IPS-20b (cell line): ENCODE measurements around the gene PEX12.
"Not testable (repeated sequence)": the region's sequence is repeated elsewhere in the genome, so short reads cannot be mapped to it uniquely, and the experiment has no call there.

Source experiments
- H3K27ac ChIP-seq: one replicate; pipeline ENCODE4 v1.5.1; 2013; ENCODE audit warnings: low read length
- H3K27me3 ChIP-seq: 2 replicates; pipeline ENCODE4 v1.6.1; 2013; ENCODE audit warnings: mild to moderate bottlenecking, low read length, inconsistent platforms; ENCODE audit not compliant: insufficient read depth
- H3K36me3 ChIP-seq: 2 replicates; pipeline ENCODE4 v1.6.1; 2013; ENCODE audit warnings: low read depth, mild to moderate bottlenecking, inconsistent platforms, low read length, moderate library complexity; ENCODE audit not compliant: insufficient read depth
- H3K4me1 ChIP-seq: 2 replicates; pipeline ENCODE4 v1.6.1; 2013; ENCODE audit warnings: mild to moderate bottlenecking, control low read depth, inconsistent platforms, low read length, moderate library complexity; ENCODE audit not compliant: insufficient read depth
- H3K4me3 ChIP-seq: 2 replicates; pipeline ENCODE4 v1.5.1; 2013; ENCODE audit warnings: mild to moderate bottlenecking, low read length, inconsistent platforms
- H3K9ac ChIP-seq: 2 replicates; pipeline ENCODE4 v1.6.1; 2013; ENCODE audit warnings: low read depth, mild to moderate bottlenecking, inconsistent platforms, low read length, moderate library complexity
- H3K9me3 ChIP-seq: 2 replicates; pipeline ENCODE4 v1.6.1; 2013; ENCODE audit warnings: mild to moderate bottlenecking, low read depth, low read length, inconsistent platforms; ENCODE audit not compliant: insufficient read depth

The PEX12 gene

GRCh38 chr17:35546487-35546886 lies 31.9 kb downstream of the PEX12 start:
- Histone ChIP-seq H3K27me3 (peaks cover 21% of the 10 kb centered on the region), H3K27ac (no peak overlapping the region), H3K4me3 (no peak overlapping the region), H3K9me3 (no peaks in the 10 kb centered on the region), H3K4me1 (no peaks in the 10 kb centered on the region), H3K9ac (no peak overlapping the region), H3K36me3 (no peaks in the 10 kb centered on the region)

- no peak overlapping the region for H3K27ac ChIP-seq
- H3K9me3 ChIP-seq: no peaks in the 10 kb centered on the region
- H3K4me3 ChIP-seq: no peak overlapping the region
- no peak overlapping the region for H3K9ac ChIP-seq
- no peaks in the 10 kb centered on the region for H3K36me3 ChIP-seq
- H3K27me3 ChIP-seq: peaks cover 21% of the 10 kb centered on the region
- no peaks in the 10 kb centered on the region for H3K4me1 ChIP-seq
Measured at GRCh38 chr17:35545150-35545549, 33.2 kb downstream of the PEX12 start.

GRCh38 chr17:35543856-35544255 lies 34.5 kb downstream of the PEX12 start:
- no peak overlapping the region for H3K9ac ChIP-seq

GRCh38 chr17:35542990-35543389 lies 35.4 kb downstream of the PEX12 start:
- Histone ChIP-seq H3K27me3 (peaks cover under 1% of the 10 kb centered on the region; the same call in 1 of the 2 replicates), H3K4me3 (no peak overlapping the region), H3K9me3 (no peaks in the 10 kb centered on the region), H3K27ac (no peak overlapping the region), H3K9ac (no peak overlapping the region), H3K36me3 (no peaks in the 10 kb centered on the region), H3K4me1 (no peaks in the 10 kb centered on the region)

More at GRCh38 chr17:35543856-35544255, 34.5 kb downstream of the PEX12 start:
- Histone ChIP-seq H3K4me1 (no peaks in the 10 kb centered on the region), H3K27ac (no peak overlapping the region), H3K36me3 (no peaks in the 10 kb centered on the region), H3K27me3 (peaks cover 9% of the 10 kb centered on the region), H3K4me3 (no peak overlapping the region), H3K9me3 (no peaks in the 10 kb centered on the region)

GRCh38 chr17:35541434-35541833 lies 36.9 kb downstream of the PEX12 start:
- H3K4me3 ChIP-seq: no peak overlapping the region
- H3K27ac ChIP-seq: no peak overlapping the region
- no peaks in the 10 kb centered on the region for H3K9me3 ChIP-seq
- H3K36me3 ChIP-seq: no peaks in the 10 kb centered on the region
- no peak overlapping the region for H3K9ac ChIP-seq
- no peaks in the 10 kb centered on the region for H3K27me3 ChIP-seq
- H3K4me1 ChIP-seq: no peaks in the 10 kb centered on the region

- Histone ChIP-seq H3K4me3 (no peak overlapping the region), H3K4me1 (no peaks in the 10 kb centered on the region), H3K36me3 (no peaks in the 10 kb centered on the region), H3K27ac (no peak overlapping the region), H3K9ac (no peak overlapping the region), H3K27me3 (no peaks in the 10 kb centered on the region), H3K9me3 (no peaks in the 10 kb centered on the region)
Measured at GRCh38 chr17:35540589-35541404, 37.6 kb downstream of the PEX12 start.

GRCh38 chr17:35539659-35540026 lies 38.7 kb downstream of the PEX12 start:
- Histone ChIP-seq H3K9ac (no peak overlapping the region), H3K4me1 (no peaks in the 10 kb centered on the region), H3K36me3 (no peaks in the 10 kb centered on the region), H3K9me3 (no peaks in the 10 kb centered on the region), H3K4me3 (no peak overlapping the region), H3K27ac (no peak overlapping the region), H3K27me3 (no peaks in the 10 kb centered on the region)

GRCh38 chr17:35537601-35538141 lies 40.7 kb downstream of the PEX12 start, which contains the start of gene SLFN12L:
SLFN12L (minus strand) TSS chr17:35537678; CDS start chr17:35522364, 15,314 bp downstream.
- H3K4me3 ChIP-seq: no peak within 1 kb of the TSS
- H3K36me3 ChIP-seq: no peaks in the 10 kb centered on the region
- no peaks in the 10 kb centered on the region for H3K9me3 ChIP-seq
- H3K4me1 ChIP-seq: no peaks in the 10 kb centered on the region
- no peaks in the 10 kb centered on the region for H3K27me3 ChIP-seq
- no peak within 1 kb of the TSS for H3K27ac ChIP-seq
- no peak within 1 kb of the TSS for H3K9ac ChIP-seq

GRCh38 chr17:35536664-35537171 lies 41.7 kb downstream of the PEX12 start:
- no peak overlapping the region for H3K4me3 ChIP-seq
- H3K36me3 ChIP-seq: no peaks in the 10 kb centered on the region
- H3K9me3 ChIP-seq: no peaks in the 10 kb centered on the region
- no peak overlapping the region for H3K27ac ChIP-seq
- H3K4me1 ChIP-seq: no peaks in the 10 kb centered on the region
- H3K9ac ChIP-seq: no peak overlapping the region
- H3K27me3 ChIP-seq: no peaks in the 10 kb centered on the region

GRCh38 chr17:35535406-35535805 lies 43.0 kb downstream of the PEX12 start:
- not testable (repeated sequence) for H3K4me3 ChIP-seq, H3K9ac ChIP-seq, H3K36me3 ChIP-seq, H3K9me3 ChIP-seq, H3K27ac ChIP-seq, H3K27me3 ChIP-seq, H3K4me1 ChIP-seq

- Histone ChIP-seq H3K4me3 (no peak overlapping the region), H3K4me1 (no peaks in the 10 kb centered on the region), H3K9ac (no peak overlapping the region), H3K9me3 (no peaks in the 10 kb centered on the region), H3K27me3 (no peaks in the 10 kb centered on the region), H3K36me3 (no peaks in the 10 kb centered on the region), H3K27ac (no peak overlapping the region)
Measured at GRCh38 chr17:35534576-35535093, 43.7 kb downstream of the PEX12 start.

GRCh38 chr17:35531160-35531559 lies 47.2 kb downstream of the PEX12 start:
- Histone ChIP-seq H3K4me1 (no peaks in the 10 kb centered on the region), H3K36me3 (no peaks in the 10 kb centered on the region), H3K9ac (no peak overlapping the region), H3K4me3 (no peak overlapping the region), H3K9me3 (no peaks in the 10 kb centered on the region), H3K27ac (no peak overlapping the region), H3K27me3 (no peaks in the 10 kb centered on the region)
